GM12892 (cell line): Measurements from ENCODE around the gene SMOC2.

Experiments used
- POLR2A ChIP-seq: IDR thresholded peaks from 2 replicates; pipeline ENCODE4 v1.6.1; 2011; ENCODE audit warnings: low read depth, low read length, control low read depth
- POLR2AphosphoS5 ChIP-seq: IDR thresholded peaks from 2 replicates; pipeline ENCODE4 v1.6.1; 2011; ENCODE audit warnings: low read depth, low read length, control low read depth
- TAF1 ChIP-seq: IDR thresholded peaks from 2 replicates; pipeline ENCODE4 v1.6.1; 2011; ENCODE audit warnings: low read depth, mild to moderate bottlenecking, control low read depth, low read length, borderline replicate concordance

- TF ChIP-seq POLR2AphosphoS5 (no peak), POLR2A (no peak), TAF1 (no peak)
Measured at GRCh38 chr6:168632694-168633093, 191.7 kb downstream of the SMOC2 start.
